ENCODE data around the gene NFATC2IP. TPM values are rescaled to one million over a fixed set of nuclear protein-coding genes. Genes with fewer than 3 reads are reported as not detected.
"Not testable (repeated sequence)": the region's sequence is repeated elsewhere in the genome, so short reads cannot be mapped to it uniquely, and the experiment has no call there.

Gene NFATC2IP
- total RNA-seq, 1 donor from 2014 or later = 26.0 TPM

GRCh38 chr16:28935924-28936783 is 14.6 kb upstream of the NFATC2IP start:
- H3K27me3 ChIP-seq = no peaks in the 10 kb centered on the region
- no peak for DNase-seq (ENCODE audit: extremely low spot score in 2 of 2)
- no peak overlapping the region for H3K27ac ChIP-seq
- H3K4me1 ChIP-seq = peaks cover 5% of the 10 kb centered on the region
- H3K9me3 ChIP-seq = no peaks in the 10 kb centered on the region
- intact Hi-C loops (cut with DNase I) = no loop called here
- TF ChIP-seq POLR2AphosphoS5 (IDR thresholded peaks at IDR 0.05; ENCODE audit: insufficient read depth in 1 of 2, low read depth in 1 of 2) = no peak
- TF ChIP-seq POLR2A (IDR thresholded peaks at IDR 0.05) = no peak
- TF ChIP-seq CTCF (IDR thresholded peaks at IDR 0.05) = no peak
- H3K4me3 ChIP-seq = no peak overlapping the region
- H3K36me3 ChIP-seq = no peaks in the 10 kb centered on the region

GRCh38 chr16:28936784-28937155 is 14.0 kb upstream of the NFATC2IP start:
- Histone ChIP-seq H3K27me3 (no peaks in the 10 kb centered on the region), H3K27ac (no peak overlapping the region), H3K4me3 (no peak overlapping the region), H3K9me3 (no peaks in the 10 kb centered on the region), H3K36me3 (no peaks in the 10 kb centered on the region), H3K4me1 (peaks cover 5% of the 10 kb centered on the region)
- TF ChIP-seq POLR2AphosphoS5 (IDR thresholded peaks at IDR 0.05; ENCODE audit: insufficient read depth in 1 of 2, low read depth in 1 of 2) = no peak
- no peak for TF ChIP-seq CTCF (IDR thresholded peaks at IDR 0.05)
- no peak for TF ChIP-seq POLR2A (IDR thresholded peaks at IDR 0.05)
- intact Hi-C loops (cut with DNase I) = no loop called here
- DNase-seq (ENCODE audit: extremely low spot score in 2 of 2) = no peak

GRCh38 chr16:28937222-28937876 is 13.4 kb upstream of the NFATC2IP start:
- Histone ChIP-seq H3K36me3 (no peaks in the 10 kb centered on the region), H3K27ac (no peak overlapping the region), H3K9me3 (no peaks in the 10 kb centered on the region), H3K4me3 (no peak overlapping the region), H3K27me3 (no peaks in the 10 kb centered on the region), H3K4me1 (peaks cover 5% of the 10 kb centered on the region)
- DNase-seq (ENCODE audit: extremely low spot score in 2 of 2) = no peak
- TF ChIP-seq CTCF (IDR thresholded peaks at IDR 0.05) = no peak
- no peak for TF ChIP-seq POLR2A (IDR thresholded peaks at IDR 0.05)
- intact Hi-C loops (cut with DNase I) = no loop called here

- no peak overlapping the region for H3K27ac ChIP-seq
- DNase-seq (ENCODE audit: extremely low spot score in 2 of 2) = no peak
- intact Hi-C loops (cut with DNase I) = no loop called here
- peaks cover 5% of the 10 kb centered on the region for H3K4me1 ChIP-seq
- TF ChIP-seq POLR2A (IDR thresholded peaks at IDR 0.05) (no peak), POLR2AphosphoS5 (IDR thresholded peaks at IDR 0.05; ENCODE audit: insufficient read depth in 1 of 2, low read depth in 1 of 2) (no peak), CTCF (IDR thresholded peaks at IDR 0.05) (no peak)
- no peak overlapping the region for H3K4me3 ChIP-seq
- no peaks in the 10 kb centered on the region for H3K9me3 ChIP-seq
- no peaks in the 10 kb centered on the region for H3K36me3 ChIP-seq
- H3K27me3 ChIP-seq = no peaks in the 10 kb centered on the region
Measured at GRCh38 chr16:28938721-28939120, 12.0 kb upstream of the NFATC2IP start.

- H3K27me3 ChIP-seq; H3K9me3 ChIP-seq; DNase-seq (ENCODE audit: extremely low spot score in 2 of 2); H3K27ac ChIP-seq; H3K4me3 ChIP-seq; H3K4me1 ChIP-seq; H3K36me3 ChIP-seq: not testable (repeated sequence)
- intact Hi-C loops (cut with DNase I) = loop anchor here (10.0 kb wide), 1 partner anchor 125 kb away; no protein-coding TSS in a partner anchor
Measured at GRCh38 chr16:28939825-28940224, 10.9 kb upstream of the NFATC2IP start.
